HepG2 (cell line): ENCODE data around the gene REEP6.
"Not testable (repeated sequence)": the region's sequence is repeated elsewhere in the genome, so short reads cannot be mapped to it uniquely, and the experiment has no call there.

Experiments used
- MAFG ChIP-seq: sonication (generic); formaldehyde crosslinking; IDR thresholded peaks from 2 replicates; pipeline ENCODE4 v1.5.1; 2020; ENCODE audit warnings: mild to moderate bottlenecking, missing genetic modification reagents
- MXD4 ChIP-seq: IDR thresholded peaks from 2 replicates; pipeline ENCODE4 v1.6.1; 2016; ENCODE audit warnings: mild to moderate bottlenecking, missing biosample characterization, missing genetic modification reagents
- SUZ12 ChIP-seq: fragments of 150-350 bp; IDR thresholded peaks from 2 replicates; pipeline ENCODE4 v1.6.1; 2014; ENCODE audit warnings: low read depth, low read length
- ZNF17 ChIP-seq: sonication (generic); formaldehyde crosslinking; IDR thresholded peaks from 2 replicates; pipeline ENCODE4 v1.5.0; 2020; ENCODE audit warnings: mild to moderate bottlenecking, missing genetic modification reagents
- ZNF672 ChIP-seq: sonication (generic); formaldehyde crosslinking; IDR thresholded peaks from 2 replicates; pipeline ENCODE4 v1.8.1; 2022; ENCODE audit warnings: missing genetic modification reagents

DNA sequence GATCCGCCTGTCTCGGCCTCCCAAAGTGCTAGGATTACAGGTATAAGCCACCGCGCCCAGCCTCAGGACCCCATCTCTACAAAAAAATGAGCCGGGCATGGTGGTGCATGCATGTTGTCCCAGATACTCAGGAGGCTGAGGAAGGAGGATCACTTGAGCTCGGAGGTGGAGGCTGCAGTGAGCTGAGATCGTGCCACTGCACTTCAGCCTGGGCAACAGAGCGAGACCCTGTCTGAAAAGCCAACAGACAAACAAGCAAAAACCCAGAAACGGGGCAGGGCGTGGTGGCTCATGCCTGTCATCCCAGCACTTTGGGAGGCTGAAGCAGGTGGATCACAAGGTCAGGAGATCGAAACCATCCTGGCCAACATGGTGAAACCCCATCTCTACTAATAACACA lies 39.9 kb downstream of the REEP6 start:
- not testable (repeated sequence) for TF ChIP-seq MAFG; ZNF672; MXD4; SUZ12; ZNF17 (CRISPR knock-in tag)
